BJ (cell line): ENCODE results near the gene ZFYVE21. TPM values are rescaled to one million over a fixed set of nuclear protein-coding genes. Genes with fewer than 3 reads are reported as not detected.

Experiments
- CTCF ChIA-PET: fragments of 350-600 bp; formaldehyde crosslinking; extraction: SDS; loops from one replicate; lab custom pipeline; 2021; ENCODE audit warnings: antibody characterized with exemption, inconsistent platforms; lab: Yijun Ruan, JAX
- POLR2A ChIA-PET: fragments of 300-600 bp; sonication (Branson Sonifier 250); formaldehyde crosslinking; extraction: SDS; loops from one replicate; lab custom pipeline; 2021; ENCODE audit warnings: antibody characterized with exemption; lab: Charles Lee
- DNase-seq: peaks from one replicate; pipeline ENCODE4 v3.0.0-alpha.2; 2011; ENCODE audit warnings: low read depth
- H3K27me3 ChIP-seq: 2 replicates; pipeline ENCODE4 v1.6.0; 2011; ENCODE audit warnings: low read length; ENCODE audit not compliant: control insufficient read depth, insufficient read depth
- H3K36me3 ChIP-seq: 2 replicates; pipeline ENCODE4 v1.5.1; 2011; ENCODE audit warnings: low read length; ENCODE audit not compliant: control insufficient read depth, insufficient read depth
- H3K4me3 ChIP-seq: 2 replicates; pipeline ENCODE4 v1.5.1; 2011; ENCODE audit warnings: low read depth, mild to moderate bottlenecking, control low read depth, low read length
- polyA plus RNA-seq: library from polyadenylated mRNA; depleted of rRNA; stranded (reverse); fragments of >200 nt; gene quantifications from 2 replicates; pipeline ENCODE4 v1.2.3, GENCODE V29; 2011
- TF ChIP-seq, protein P1 (sequence below): IDR thresholded peaks from 2 replicates; pipeline ENCODE4 v1.5.1; 2011; ENCODE audit warnings: low read depth, mild to moderate bottlenecking, control low read depth, inconsistent platforms, low read length, moderate library complexity; ENCODE audit not compliant: insufficient read depth

Gene ZFYVE21
- polyA plus RNA-seq, 1 experiment, result 84.0 TPM

DNA sequence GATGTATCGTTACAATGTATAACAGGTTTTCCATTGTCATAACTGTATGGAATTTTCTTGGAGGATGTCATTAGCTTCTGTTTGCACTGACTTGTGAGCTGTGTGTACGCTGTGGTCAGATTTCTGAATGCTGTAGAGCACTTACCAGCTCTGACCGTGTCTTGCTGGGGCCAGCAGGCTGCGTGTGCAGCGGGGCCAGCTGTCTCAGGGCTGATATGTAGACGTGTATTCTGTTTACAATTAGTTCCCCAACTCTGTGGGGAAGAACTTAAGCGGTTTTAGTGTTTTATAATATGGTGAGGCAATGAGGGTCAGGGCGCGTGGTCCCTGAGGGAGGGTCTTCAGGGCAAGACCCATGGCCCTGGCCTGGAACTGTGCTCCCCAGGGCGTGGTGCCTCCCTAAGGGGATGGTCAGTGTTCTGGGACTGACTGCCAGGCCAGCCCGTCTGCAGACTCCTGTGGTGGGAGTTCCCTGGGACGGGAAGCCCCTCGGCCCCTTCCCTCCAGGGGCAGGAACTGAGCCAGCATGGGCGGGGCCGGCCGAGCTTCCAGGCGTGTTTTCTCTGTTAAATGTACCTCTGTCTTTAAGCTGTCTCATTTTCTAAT, 19.0 kb upstream of the ZFYVE21 start:
- no peak for DNase-seq
- Histone ChIP-seq H3K4me3 (no peak overlapping the region), H3K36me3 (peaks cover 49% of the 10 kb centered on the region), H3K27me3 (no peaks in the 10 kb centered on the region)
- TF ChIP-seq, protein P1, sequence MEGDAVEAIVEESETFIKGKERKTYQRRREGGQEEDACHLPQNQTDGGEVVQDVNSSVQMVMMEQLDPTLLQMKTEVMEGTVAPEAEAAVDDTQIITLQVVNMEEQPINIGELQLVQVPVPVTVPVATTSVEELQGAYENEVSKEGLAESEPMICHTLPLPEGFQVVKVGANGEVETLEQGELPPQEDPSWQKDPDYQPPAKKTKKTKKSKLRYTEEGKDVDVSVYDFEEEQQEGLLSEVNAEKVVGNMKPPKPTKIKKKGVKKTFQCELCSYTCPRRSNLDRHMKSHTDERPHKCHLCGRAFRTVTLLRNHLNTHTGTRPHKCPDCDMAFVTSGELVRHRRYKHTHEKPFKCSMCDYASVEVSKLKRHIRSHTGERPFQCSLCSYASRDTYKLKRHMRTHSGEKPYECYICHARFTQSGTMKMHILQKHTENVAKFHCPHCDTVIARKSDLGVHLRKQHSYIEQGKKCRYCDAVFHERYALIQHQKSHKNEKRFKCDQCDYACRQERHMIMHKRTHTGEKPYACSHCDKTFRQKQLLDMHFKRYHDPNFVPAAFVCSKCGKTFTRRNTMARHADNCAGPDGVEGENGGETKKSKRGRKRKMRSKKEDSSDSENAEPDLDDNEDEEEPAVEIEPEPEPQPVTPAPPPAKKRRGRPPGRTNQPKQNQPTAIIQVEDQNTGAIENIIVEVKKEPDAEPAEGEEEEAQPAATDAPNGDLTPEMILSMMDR, result no peak
- ChIA-PET POLR2A (no interaction called here), CTCF (interaction anchor here (1.0 to 1.3 kb wide), 2 partner anchors 9 to 10 kb away, joined by 3 read pairs; no protein-coding TSS in a partner anchor)

DNA sequence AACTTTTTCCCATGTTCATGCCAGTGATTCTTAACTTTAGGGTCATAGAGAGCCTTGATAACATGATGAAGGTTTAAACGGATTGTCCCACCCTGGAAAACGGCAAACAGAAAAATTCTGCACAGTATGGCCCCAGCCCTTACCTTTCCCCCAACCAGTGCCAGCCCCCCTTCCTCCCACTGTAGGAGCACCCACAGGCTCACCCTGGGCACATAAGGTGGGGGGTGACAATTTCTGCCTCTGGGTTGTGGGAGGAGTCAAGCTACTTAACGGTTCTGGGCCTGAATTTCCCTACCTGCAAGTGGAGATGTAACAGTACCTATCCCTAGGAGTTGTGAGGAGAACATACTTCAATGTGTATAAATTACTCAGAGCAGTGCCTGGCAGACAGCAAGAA, 18.4 kb upstream of the ZFYVE21 start:
- peaks cover 53% of the 10 kb centered on the region for H3K36me3 ChIP-seq
- TF ChIP-seq, protein P1, result no peak
- CTCF ChIA-PET, result interaction anchor here (1.3 kb wide), 1 partner anchor 10 kb away, joined by 3 read pairs; no protein-coding TSS in a partner anchor

DNA sequence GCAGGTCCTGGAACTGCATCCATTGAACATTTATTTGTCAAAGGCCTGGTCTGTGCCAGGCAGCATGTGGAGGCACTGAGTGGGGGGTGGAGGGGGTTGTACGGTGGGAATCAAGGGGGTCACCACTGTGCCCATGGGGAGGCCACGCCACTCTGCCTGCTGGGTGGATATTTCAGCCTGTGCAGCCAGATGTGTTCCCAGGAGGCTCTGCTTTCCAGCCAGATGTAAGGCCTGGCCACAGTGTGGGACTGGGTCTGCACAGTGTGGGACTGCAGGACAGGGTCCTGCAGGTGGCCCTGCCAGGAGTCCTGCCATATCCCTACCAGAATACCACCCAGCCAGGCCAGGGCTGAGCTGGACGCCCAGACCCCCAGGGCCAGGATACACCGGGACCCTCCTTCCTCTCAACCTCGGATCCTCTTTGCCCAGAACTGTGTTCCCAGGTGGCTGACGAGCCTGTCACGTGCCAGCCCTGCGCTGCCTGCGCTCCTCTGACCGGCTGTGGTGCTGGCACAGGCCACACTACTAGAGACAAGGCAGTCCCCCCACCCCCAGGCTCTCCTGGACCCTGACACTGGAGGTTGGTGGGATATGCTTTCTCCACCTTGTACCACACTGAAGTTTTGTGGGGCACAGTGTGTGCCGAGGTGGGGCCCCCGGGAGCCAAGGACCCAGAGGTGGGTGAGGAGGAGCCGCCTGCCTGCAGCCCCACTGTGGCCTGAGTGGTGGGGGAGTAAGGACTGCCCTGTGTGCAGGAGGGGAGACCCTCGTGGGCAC, 17.8 kb upstream of the ZFYVE21 start:
- H3K36me3 ChIP-seq, result peaks cover 53% of the 10 kb centered on the region
- ChIA-PET CTCF (interaction anchor here (1.3 kb wide), 1 partner anchor 9 kb away, joined by 3 read pairs; no protein-coding TSS in a partner anchor), POLR2A (no interaction called here)
- no peak for DNase-seq
- no peaks in the 10 kb centered on the region for H3K27me3 ChIP-seq
- TF ChIP-seq, protein P1, result no peak
- H3K4me3 ChIP-seq, result no peak overlapping the region

More for the DNA sequence above, 18.4 kb upstream of the ZFYVE21 start:
- Histone ChIP-seq H3K27me3 (no peaks in the 10 kb centered on the region), H3K4me3 (no peak overlapping the region)
- DNase-seq, result no peak
- POLR2A ChIA-PET, result no interaction called here

DNA sequence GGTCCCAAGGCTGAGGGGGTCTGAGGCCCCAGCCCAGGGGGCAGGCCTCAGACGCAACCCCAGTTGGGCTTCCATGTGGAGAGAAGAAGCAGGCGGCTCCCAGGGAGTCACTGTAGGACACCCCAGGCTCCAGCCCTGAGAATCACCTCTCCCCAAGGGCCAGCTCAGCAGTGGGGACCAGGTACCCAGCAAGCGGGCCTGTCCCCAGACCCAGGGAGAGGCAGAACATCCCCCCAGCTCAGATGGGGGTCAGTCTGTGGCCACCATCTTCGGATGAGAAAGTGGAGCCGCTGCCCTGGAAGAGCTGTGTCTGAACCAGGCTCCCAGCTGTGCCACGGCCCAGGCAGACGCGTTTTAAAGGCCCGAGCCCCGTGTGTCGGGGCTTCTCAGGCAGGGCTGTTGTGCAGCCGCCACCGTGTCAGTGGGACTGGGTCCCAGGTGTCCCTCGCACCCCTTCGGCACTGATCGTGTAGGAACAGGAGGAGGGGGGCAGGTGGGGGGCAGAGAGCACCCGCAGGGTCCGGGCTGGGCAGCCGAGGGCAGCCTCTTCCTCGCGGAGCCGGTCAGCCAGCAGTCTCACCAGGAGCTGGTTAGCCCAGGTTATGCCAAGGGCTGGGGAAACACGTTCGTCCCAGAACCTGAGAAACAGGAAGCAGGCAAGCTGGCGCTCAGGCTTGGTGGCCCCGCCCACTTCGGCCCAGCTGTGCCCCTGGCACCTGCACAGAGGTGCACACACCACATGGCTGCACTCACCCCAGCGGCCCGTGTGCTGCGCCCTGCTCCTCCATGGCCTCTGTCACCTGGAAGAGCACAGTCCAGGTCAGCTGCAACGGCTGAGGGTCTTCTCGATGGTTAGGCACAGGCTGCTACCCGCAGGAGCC, 17.0 kb upstream of the ZFYVE21 start:
- TF ChIP-seq, protein P1, result no peak
- CTCF ChIA-PET, result no interaction called here
- POLR2A ChIA-PET, result no interaction called here
- Histone ChIP-seq H3K36me3 (peaks cover 56% of the 10 kb centered on the region), H3K27me3 (no peaks in the 10 kb centered on the region), H3K4me3 (no peak overlapping the region)
- DNase-seq, result no peak
